ENCODE data around the gene NLGN3. TPM values are rescaled to one million over a fixed set of nuclear protein-coding genes. Genes with fewer than 3 reads are reported as not detected.

NLGN3 gene
- polyA plus RNA-seq, 3 donors, result 0.05 to 0.80 TPM; not detected in 1

GRCh38 chrX:71100581-71101505 is 43.8 kb upstream of the NLGN3 start:
- H2AFZ ChIP-seq (ENCODE audit: insufficient read depth, low read depth, low read length, poor library complexity, severe bottlenecking), result no peak overlapping the region
- H3K27me3 ChIP-seq (ENCODE audit: control insufficient read depth in 2 of 2, insufficient read depth in 2 of 2, low read length in 2 of 2), result no peaks in the 10 kb centered on the region
- no peak overlapping the region for H3K27ac ChIP-seq (ENCODE audit: low read depth in 1 of 2, low read length in 2 of 2)
- DNase-seq, result no peak
- H3K36me3 Mint-ChIP-seq, result peaks cover 13 to 18% of the 10 kb centered on the region in 2 donors
- peaks cover 46 to 48% of the 10 kb centered on the region in 2 donors for H3K4me1 ChIP-seq (ENCODE audit: control insufficient read depth in 1 of 2, insufficient read depth in 2 of 2, low read length in 2 of 2)
- H3K27ac Mint-ChIP-seq, result peak overlapping the region in 1 of 7 donors; percentile 1
- peaks cover 0 to 6% (median 0%) of the 10 kb centered on the region in 7 donors for H3K9me3 Mint-ChIP-seq
- H3K9ac ChIP-seq (ENCODE audit: insufficient read depth, low read length, poor library complexity, severe bottlenecking), result no peak overlapping the region
- peaks cover 46% of the 10 kb centered on the region for H3K4me1 Mint-ChIP-seq
- H4K20me1 ChIP-seq (ENCODE audit: insufficient read depth, low read length), result no peaks in the 10 kb centered on the region
- no peaks in the 10 kb centered on the region for H3K79me2 ChIP-seq (ENCODE audit: insufficient read depth, low read length)
- no peaks in the 10 kb centered on the region for H3K9me3 ChIP-seq (replicated peaks in 1 of 2; ENCODE audit: control insufficient read depth in 1 of 2, insufficient read depth in 1 of 2, low read length in 2 of 2)
- H3K4me2 ChIP-seq (replicated peaks; ENCODE audit: extremely low read depth, low read length, poor library complexity, severe bottlenecking), result no peak overlapping the region
- no peak overlapping the region for H3K4me3 Mint-ChIP-seq
- peaks cover 0 to 14% (median 0%) of the 10 kb centered on the region in 3 donors for H3K27me3 Mint-ChIP-seq (ENCODE audit: low read depth in 3 of 3)
- no peak overlapping the region for H3K4me3 ChIP-seq (replicated peaks in 1 of 3; ENCODE audit: low read depth in 2 of 3, low read length in 3 of 3)
- TF ChIP-seq CTCF (IDR thresholded peaks at IDR 0.05), result no peak
- peaks cover 5 to 7% of the 10 kb centered on the region in 2 donors for H3K36me3 ChIP-seq (replicated peaks in 1 of 2; ENCODE audit: control insufficient read depth in 1 of 2, insufficient read depth in 2 of 2, low read length in 2 of 2)
- intact Hi-C loops (cut with micrococcal nuclease), result no loop called here
- WGBS (ENCODE audit: insufficient coverage), result 92% methylated on average over 6 of the region's 31 CpGs

GRCh38 chrX:71102292-71102691 is 42.3 kb upstream of the NLGN3 start:
- Mint-ChIP-seq H3K4me1 (peaks cover 52% of the 10 kb centered on the region), H3K36me3 (peaks cover 18% of the 10 kb centered on the region in 2 donors), H3K4me3 (no peak overlapping the region), H3K27ac (peak overlapping the region in 1 of 7 donors; percentile 60), H3K9me3 (peaks cover 0 to 1% (median 0%) of the 10 kb centered on the region in 7 donors), H3K27me3 (ENCODE audit: low read depth in 3 of 3) (peaks cover 0 to 9% (median 0%) of the 10 kb centered on the region in 3 donors)
- H3K27ac ChIP-seq (ENCODE audit: low read depth in 1 of 2, low read length in 2 of 2), result no peak overlapping the region
- TF ChIP-seq CTCF (IDR thresholded peaks at IDR 0.05), result no peak
- peaks cover 48 to 49% of the 10 kb centered on the region in 2 donors for H3K4me1 ChIP-seq (ENCODE audit: control insufficient read depth in 1 of 2, insufficient read depth in 2 of 2, low read length in 2 of 2)
- no peak overlapping the region for H3K9ac ChIP-seq (ENCODE audit: insufficient read depth, low read length, poor library complexity, severe bottlenecking)
- no peaks in the 10 kb centered on the region for H3K27me3 ChIP-seq (ENCODE audit: control insufficient read depth in 2 of 2, insufficient read depth in 2 of 2, low read length in 2 of 2)
- intact Hi-C loops (cut with micrococcal nuclease), result loop anchor here in 1 of 2 donors (2.0 kb wide), 1 partner anchor 17 kb away; the partner anchor contains the start of gene MED12
- H4K20me1 ChIP-seq (ENCODE audit: insufficient read depth, low read length), result no peaks in the 10 kb centered on the region
- H3K4me2 ChIP-seq (replicated peaks; ENCODE audit: extremely low read depth, low read length, poor library complexity, severe bottlenecking), result no peak overlapping the region
- H3K36me3 ChIP-seq (replicated peaks in 1 of 2; ENCODE audit: control insufficient read depth in 1 of 2, insufficient read depth in 2 of 2, low read length in 2 of 2), result peaks cover 5 to 7% of the 10 kb centered on the region in 2 donors
- H2AFZ ChIP-seq (ENCODE audit: insufficient read depth, low read depth, low read length, poor library complexity, severe bottlenecking), result no peak overlapping the region
- no peaks in the 10 kb centered on the region for H3K79me2 ChIP-seq (ENCODE audit: insufficient read depth, low read length)
- DNase-seq, result no peak
- H3K4me3 ChIP-seq (replicated peaks in 1 of 3; ENCODE audit: low read depth in 2 of 3, low read length in 3 of 3), result no peak overlapping the region
- WGBS (ENCODE audit: insufficient coverage), result no CpG with 5 or more reads among the region's 3 CpGs
- no peaks in the 10 kb centered on the region for H3K9me3 ChIP-seq (replicated peaks in 1 of 2; ENCODE audit: control insufficient read depth in 1 of 2, insufficient read depth in 1 of 2, low read length in 2 of 2)
